CD4-positive, alpha-beta T cell (primary cell): Measurements from ENCODE around the gene CDC16. TPM values are rescaled to one million over a fixed set of nuclear protein-coding genes. Genes with fewer than 3 reads are reported as not detected.

ENCODE experiments used
- ATAC-seq: fragments of 200-7000 bp; cut with Tn5 transposase; one replicate; pipeline ENCODE4 v1.10.0; 2022; ENCODE audit warnings: mild to moderate bottlenecking; ENCODE audit not compliant: poor library complexity
- CTCF ChIA-PET: fragments of 350-600 bp; sonication (Branson Sonifier 250); formaldehyde crosslinking; loops from one replicate; lab custom pipeline; 2021; ENCODE audit warnings: antibody characterized with exemption, inconsistent platforms; lab: Charles Lee
- POLR2A ChIA-PET: fragments of 350-600 bp; sonication (Branson Sonifier 250); formaldehyde crosslinking; loops from one replicate; lab custom pipeline; 2021; ENCODE audit warnings: antibody characterized with exemption, inconsistent platforms; lab: Charles Lee
- DNase-seq, 14 experiments: peaks; one replicate each; pipeline ENCODE4 v3.0.0-alpha.2; 2013 to 2020; ENCODE audit warnings: mixed read lengths in 2 of 14
- H3K27ac ChIP-seq, 2 donors: one replicate each; pipeline versions ENCODE4 v1.5.1 to v1.7.0; 2013; ENCODE audit warnings: low read length in 2 of 2, low read depth in 1 of 2, mild to moderate bottlenecking in 1 of 2
- H3K27me3 ChIP-seq, 2 experiments: 1 replicate in 1 of 2; 2 replicates in 1 of 2; pipeline versions ENCODE4 v1.6.1 to v1.7.0; 2013; ENCODE audit warnings: low read length in 2 of 2, control low read depth in 1 of 2, mild to moderate bottlenecking in 1 of 2, moderate library complexity in 1 of 2; ENCODE audit not compliant: insufficient read depth in 2 of 2, control insufficient read depth in 1 of 2
- H3K36me3 ChIP-seq: one replicate; pipeline ENCODE4 v1.6.1; 2013; ENCODE audit warnings: low read length, control low read depth; ENCODE audit not compliant: insufficient read depth
- H3K4me1 ChIP-seq: one replicate; pipeline ENCODE4 v1.6.1; 2013; ENCODE audit warnings: low read length, control low read depth; ENCODE audit not compliant: insufficient read depth
- H3K4me3 ChIP-seq: one replicate; pipeline ENCODE4 v1.5.1; 2013; ENCODE audit warnings: mild to moderate bottlenecking, low read length, moderate library complexity
- H3K9me3 ChIP-seq, 2 experiments: 1 replicate in 1 of 2; 2 replicates in 1 of 2; pipeline versions ENCODE4 v1.6.1 to v1.7.0; 2013; ENCODE audit warnings: low read length in 2 of 2, mild to moderate bottlenecking in 2 of 2, control low read depth in 1 of 2, moderate library complexity in 1 of 2; ENCODE audit not compliant: control insufficient read depth in 1 of 2, insufficient read depth in 1 of 2
- H3K27ac Mint-ChIP-seq: one replicate; pipeline ENCODE4 v1.8.0; 2020; ENCODE audit warnings: mixed read lengths
- H3K27me3 Mint-ChIP-seq: one replicate; pipeline ENCODE4 v1.8.0; 2021; ENCODE audit warnings: mixed read lengths
- H3K36me3 Mint-ChIP-seq: one replicate; pipeline ENCODE4 v1.8.0; 2021; ENCODE audit warnings: low read depth, mixed read lengths
- H3K4me1 Mint-ChIP-seq: one replicate; pipeline ENCODE4 v1.8.0; 2021; ENCODE audit warnings: low read depth, mixed read lengths
- H3K4me3 Mint-ChIP-seq: one replicate; pipeline ENCODE4 v1.8.0; 2020; ENCODE audit warnings: mild to moderate bottlenecking, mixed read lengths
- H3K9me3 Mint-ChIP-seq: one replicate; pipeline ENCODE4 v1.8.0; 2020; ENCODE audit warnings: mixed read lengths
- CTCF ChIP-seq: fragments of 200-600 bp; IDR thresholded peaks from one replicate; pipeline ENCODE4 v1.8.0; 2022; ENCODE audit warnings: antibody characterized with exemption, mild to moderate bottlenecking
- intact Hi-C, 2 experiments: fragments of 100-400 bp; cut with DNase I in 1 of 2; cut with micrococcal nuclease in 1 of 2; formaldehyde crosslinking; loops; one replicate each; pipeline versions ENCODE4 v1.15.1 to v1.9.0; 2023 to 2025; cut with DNase I, micrococcal nuclease
- total RNA-seq, 174 experiments: library from RNA in 2 of 174; stranded (reverse) in 2 of 174; gene quantifications; one replicate each; pipeline ENCODE4 v1.2.3 and lab custom pipeline; 2021 to 2026

Gene CDC16
- total RNA-seq, 2 experiments from 2014 or later: 68.4 to 69.4 TPM

DNA sequence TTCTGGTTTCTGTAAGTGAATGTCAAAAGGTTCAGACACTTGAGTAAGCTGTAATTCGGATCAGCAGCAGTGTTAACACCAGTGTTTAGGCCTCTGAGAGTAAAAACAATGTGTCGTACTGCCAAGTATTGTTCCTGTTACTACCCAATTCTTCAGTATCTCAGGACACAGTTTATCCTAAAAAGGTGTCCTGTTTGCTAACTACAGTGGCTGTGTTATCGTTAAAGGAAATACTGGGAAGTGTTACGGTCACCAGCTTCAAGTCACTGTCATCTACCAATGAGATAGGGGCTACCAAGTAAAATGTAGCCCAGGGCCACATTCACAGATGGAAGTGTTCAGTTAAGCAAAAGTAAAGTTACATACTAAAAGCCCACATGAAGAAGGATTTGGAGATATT, 44.4 kb downstream of the CDC16 start:
- Mint-ChIP-seq H3K4me3 (peak overlapping the region; percentile 91), H3K9me3 (no peaks in the 10 kb centered on the region), H3K36me3 (peaks cover 52% of the 10 kb centered on the region), H3K27ac (peak overlapping the region; percentile 94), H3K4me1 (peaks cover 47% of the 10 kb centered on the region), H3K27me3 (no peaks in the 10 kb centered on the region)
- Histone ChIP-seq H3K4me1 (peaks cover 31% of the 10 kb centered on the region), H3K9me3 (no peaks in the 10 kb centered on the region), H3K4me3 (no peak overlapping the region), H3K27me3 (no peaks in the 10 kb centered on the region), H3K36me3 (peaks cover 9% of the 10 kb centered on the region), H3K27ac (peak overlapping the region; percentile 0 to 72)
- ATAC-seq: no peak
- POLR2A ChIA-PET: interaction anchor here (0.8 to 1.5 kb wide), 5 partner anchors 10 to 168 kb away, joined by 3 to 6 read pairs (median 3); no protein-coding TSS in a partner anchor
- no peak for TF ChIP-seq CTCF
- no peak for DNase-seq
- CTCF ChIA-PET: no interaction called here
- intact Hi-C loops: no loop called here

DNA sequence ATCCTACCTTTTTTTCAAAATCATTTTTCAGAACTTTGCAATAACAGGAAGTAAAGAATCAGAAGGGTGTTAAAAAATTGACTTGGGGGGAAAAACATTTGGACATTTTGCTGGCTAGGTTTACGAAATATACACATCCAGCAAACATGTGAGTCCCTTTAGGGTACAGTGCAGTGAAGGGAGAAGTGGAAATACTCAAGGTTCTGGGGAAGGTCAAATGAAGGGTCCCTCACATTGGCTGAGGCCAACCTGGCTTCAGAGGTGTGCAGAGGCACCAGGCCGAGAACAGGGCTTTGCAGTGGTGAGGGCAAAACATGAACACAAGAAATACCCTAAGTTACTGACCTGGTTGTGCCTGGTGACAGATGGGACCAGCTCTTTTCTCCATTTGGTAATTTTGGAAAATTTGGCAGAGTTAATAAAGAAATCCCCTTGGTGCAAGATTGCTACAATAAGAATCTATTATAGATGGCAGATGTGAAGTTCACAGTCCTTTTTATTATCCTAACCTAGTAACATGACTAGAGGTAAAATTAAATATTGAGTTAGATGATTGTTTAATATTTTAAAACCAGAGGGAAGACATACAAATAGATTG, 45.2 kb downstream of the CDC16 start:
- peak overlapping the region; percentile 94 for H3K27ac Mint-ChIP-seq
- intact Hi-C loops: loop anchor here (2.0 kb wide), 2 partner anchors 35 to 45 kb away; partner anchors contain the start of genes CDC16 (in 1 of the 2) and CHAMP1 (in 1 of the 2)
- TF ChIP-seq CTCF: no peak
- H3K27ac ChIP-seq: peak overlapping the region; percentile 39 to 72
- peak in 1 of 14 experiments; percentile 12 for DNase-seq
- peaks cover 33% of the 10 kb centered on the region for H3K4me1 ChIP-seq
- no peaks in the 10 kb centered on the region for H3K9me3 Mint-ChIP-seq
- no peaks in the 10 kb centered on the region for H3K27me3 Mint-ChIP-seq
- H3K36me3 Mint-ChIP-seq: peaks cover 54% of the 10 kb centered on the region
- H3K4me3 Mint-ChIP-seq: peak overlapping the region; percentile 91
- no peak for ATAC-seq
- CTCF ChIA-PET: interaction anchor here (1.2 to 2.6 kb wide), 3 partner anchors 47 to 60 kb away, joined by 3 to 11 read pairs (median 5); no protein-coding TSS in a partner anchor
- H3K4me3 ChIP-seq: no peak overlapping the region
- H3K27me3 ChIP-seq: no peaks in the 10 kb centered on the region
- no peaks in the 10 kb centered on the region for H3K9me3 ChIP-seq
- POLR2A ChIA-PET: interaction anchor here (0.8 to 1.5 kb wide), 7 partner anchors 11 to 168 kb away, joined by 3 to 6 read pairs (median 3); no protein-coding TSS in a partner anchor
- H3K36me3 ChIP-seq: peaks cover 12% of the 10 kb centered on the region
- H3K4me1 Mint-ChIP-seq: peaks cover 54% of the 10 kb centered on the region

GRCh38 chr13:114281351-114282040, 46.8 kb downstream of the CDC16 start, which contains the start of gene UPF3A:
Gene UPF3A, plus strand, starts transcription at chr13:114281601. Its CDS starts 39 bp downstream, at chr13:114281640.
- Histone ChIP-seq H3K9me3 (no peaks in the 10 kb centered on the region), H3K36me3 (peaks cover 14% of the 10 kb centered on the region), H3K27ac (peak within 1 kb of the TSS; percentile 72 to 89), H3K4me3 (peak within 1 kb of the TSS; percentile 79), H3K27me3 (no peaks in the 10 kb centered on the region), H3K4me1 (peaks cover 37% of the 10 kb centered on the region)
- ATAC-seq (peak; percentile 82), DNase-seq (peak; percentile 77 to 97 (median 86))
- Mint-ChIP-seq H3K27me3 (no peaks in the 10 kb centered on the region), H3K9me3 (no peaks in the 10 kb centered on the region), H3K4me1 (peaks cover 61% of the 10 kb centered on the region), H3K36me3 (peaks cover 56% of the 10 kb centered on the region), H3K27ac (peak within 1 kb of the TSS; percentile 94), H3K4me3 (peak within 1 kb of the TSS; percentile 95)
- intact Hi-C loops: loop anchor here (1.0 to 2.0 kb wide), 3 partner anchors 33 to 47 kb away; partner anchors contain the start of genes CHAMP1 (in 2 of the 2) and CDC16 (in 1 of the 2)
- ChIA-PET CTCF (interaction anchor here (2.6 kb wide), 1 partner anchor 52 kb away, joined by 11 read pairs; no protein-coding TSS in a partner anchor), POLR2A (interaction anchor here (1.0 to 1.6 kb wide), 10 partner anchors 30 to 214 kb away, joined by 3 to 15 read pairs (median 5); partner anchors contain the start of genes CDC16 and CHAMP1)
- TF ChIP-seq CTCF: no peak
